HG03159 (cell line): ENCODE measurements around the gene MAPK8.

Source experiments
- ATAC-seq: cut with Tn5 transposase; IDR thresholded peaks from one replicate; pipeline ENCODE4 v1.9.1; 2021; ENCODE audit warnings: mild to moderate bottlenecking, moderate library complexity; ENCODE audit not compliant: unreplicated experiment

The MAPK8 gene

DNA sequence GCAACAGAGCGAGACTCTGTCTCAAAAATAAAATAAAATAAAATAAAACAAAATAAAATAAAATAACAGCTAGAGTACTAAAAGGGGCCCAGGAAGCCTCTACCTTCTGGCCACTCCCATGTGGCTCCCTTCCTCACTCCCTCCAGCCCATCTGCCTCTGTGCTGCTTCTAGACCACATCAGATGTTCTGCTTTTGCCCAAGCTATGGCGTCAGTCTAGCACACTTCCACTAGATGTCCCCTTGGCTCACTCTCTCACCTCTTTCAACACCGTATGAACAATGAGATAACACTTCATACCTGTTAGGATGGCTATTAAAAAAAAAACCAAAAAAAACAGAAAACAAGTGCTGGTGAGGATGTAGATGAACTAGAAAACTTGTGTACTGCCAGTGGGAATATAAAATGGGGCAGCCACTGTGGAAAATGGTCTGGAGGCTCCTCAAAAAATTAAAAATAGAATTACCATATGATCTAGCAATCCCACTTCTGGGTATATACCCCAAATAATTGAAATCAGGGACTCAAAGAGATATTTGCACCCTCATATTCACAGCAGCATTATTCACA, 166.1 kb downstream of the MAPK8 start:
- ATAC-seq: no peak

DNA sequence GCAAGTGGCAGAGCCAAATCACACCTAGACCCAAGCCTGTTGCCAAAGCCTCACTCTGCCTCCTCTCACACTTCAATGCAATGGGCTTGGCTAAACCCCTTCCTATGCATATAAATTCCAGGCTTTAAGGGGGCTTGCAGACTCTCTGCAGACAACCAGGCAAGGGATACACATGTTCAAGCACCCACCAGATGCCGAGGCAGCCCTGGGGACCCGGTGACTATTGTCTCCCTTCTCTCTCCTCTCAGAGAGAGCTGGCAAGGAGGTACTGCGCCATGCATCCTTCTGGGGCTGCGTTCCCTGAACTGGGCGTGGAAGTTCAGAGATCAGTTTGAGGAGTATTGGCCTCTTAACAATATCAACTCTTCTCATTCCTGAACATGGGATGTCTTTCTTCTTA, 167.2 kb downstream of the MAPK8 start:
- ATAC-seq: no peak

GRCh38 chr10:48474765-48475365, 168.4 kb downstream of the MAPK8 start:
- ATAC-seq: no peak

DNA sequence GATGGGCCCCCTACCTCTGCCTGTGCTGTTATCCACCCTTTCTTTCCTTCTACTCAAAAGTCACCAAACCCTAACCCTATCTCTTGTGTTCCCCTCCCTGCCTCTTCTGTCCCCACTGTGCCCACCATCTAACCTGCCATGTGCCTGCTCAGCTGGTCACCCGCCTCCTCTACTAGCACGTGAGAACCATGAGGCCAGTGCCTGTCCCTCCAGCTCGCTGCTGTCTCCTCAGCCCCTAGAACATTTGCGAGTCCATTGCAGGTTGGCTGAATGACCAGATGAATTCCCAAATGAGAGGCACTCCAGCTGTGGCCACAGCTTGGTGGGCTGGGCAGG, 169.4 kb downstream of the MAPK8 start:
- ATAC-seq: no peak

DNA sequence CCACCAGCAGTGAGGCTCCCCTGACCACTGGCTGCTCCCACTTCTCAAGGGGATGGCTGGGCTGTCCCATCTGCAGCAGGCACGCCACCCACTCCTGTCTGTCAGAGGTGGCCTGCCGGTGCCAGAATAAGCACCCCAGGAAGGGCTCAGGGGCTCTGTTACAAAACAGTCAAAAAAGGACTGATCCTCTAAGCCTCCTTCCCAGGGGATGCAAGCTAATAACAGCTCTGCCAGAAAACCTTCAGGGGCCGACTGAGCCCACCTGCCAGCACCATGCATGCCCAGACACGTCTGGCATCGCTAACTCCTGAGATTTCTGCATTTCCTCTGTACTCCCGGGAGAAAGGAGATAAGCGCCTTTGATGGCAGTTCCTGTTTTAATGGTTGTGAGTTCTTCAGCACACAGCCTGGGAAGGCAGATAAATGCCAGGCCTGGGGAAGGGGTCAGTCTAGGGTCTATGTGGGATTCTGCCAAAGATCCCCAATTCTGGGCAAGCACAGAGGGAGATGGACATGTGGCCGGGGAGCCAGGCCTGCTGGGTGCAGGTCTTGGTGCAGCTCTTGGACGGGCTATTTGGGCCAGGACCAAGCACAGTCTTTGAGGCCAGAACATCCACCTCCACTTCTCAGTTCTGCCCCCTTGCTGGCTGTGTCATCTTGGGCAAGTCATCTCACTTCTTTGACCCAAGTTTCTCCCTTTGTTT, 170.0 kb downstream of the MAPK8 start:
- no peak for ATAC-seq

DNA sequence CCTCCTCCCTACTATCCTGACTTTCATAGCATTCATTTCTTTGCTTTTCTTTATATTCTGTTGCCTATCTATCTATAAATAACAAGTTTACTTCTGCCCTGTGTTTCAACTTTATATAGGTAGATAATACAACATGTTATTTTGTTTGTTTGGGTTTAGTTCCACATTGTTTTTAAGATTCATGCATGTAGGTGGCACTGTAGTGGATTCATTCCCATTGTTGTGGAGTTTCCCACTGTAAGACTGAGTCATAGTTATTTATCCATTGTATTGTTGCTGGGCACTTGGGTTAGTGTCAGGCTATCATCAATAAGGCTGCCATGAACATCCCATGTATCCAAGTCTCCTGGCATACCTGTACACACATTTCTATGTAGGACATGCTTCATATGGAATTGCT, 170.7 kb downstream of the MAPK8 start:
- no peak for ATAC-seq

- no peak for ATAC-seq
Measured at GRCh38 chr10:48477616-48478015, 171.1 kb downstream of the MAPK8 start.

DNA sequence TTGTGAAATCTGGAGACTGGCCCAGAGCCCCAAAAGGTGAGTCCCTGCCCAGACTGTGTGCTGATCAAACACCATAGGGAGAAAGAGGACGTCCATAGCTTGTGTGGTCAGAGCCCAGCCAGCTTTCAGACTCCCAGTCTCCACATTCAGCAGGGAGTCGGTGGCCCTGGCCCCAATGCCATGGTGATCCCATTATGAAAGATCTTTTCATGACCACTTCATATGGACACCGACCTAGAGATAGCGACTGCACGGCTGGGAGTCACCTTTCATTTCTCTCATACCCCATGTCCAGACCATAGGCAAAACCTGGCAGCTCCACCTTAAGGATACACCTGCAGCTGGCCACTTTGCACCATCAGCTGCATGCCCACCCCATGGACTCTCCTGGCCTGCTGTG, 172.0 kb downstream of the MAPK8 start:
- ATAC-seq: no peak

DNA sequence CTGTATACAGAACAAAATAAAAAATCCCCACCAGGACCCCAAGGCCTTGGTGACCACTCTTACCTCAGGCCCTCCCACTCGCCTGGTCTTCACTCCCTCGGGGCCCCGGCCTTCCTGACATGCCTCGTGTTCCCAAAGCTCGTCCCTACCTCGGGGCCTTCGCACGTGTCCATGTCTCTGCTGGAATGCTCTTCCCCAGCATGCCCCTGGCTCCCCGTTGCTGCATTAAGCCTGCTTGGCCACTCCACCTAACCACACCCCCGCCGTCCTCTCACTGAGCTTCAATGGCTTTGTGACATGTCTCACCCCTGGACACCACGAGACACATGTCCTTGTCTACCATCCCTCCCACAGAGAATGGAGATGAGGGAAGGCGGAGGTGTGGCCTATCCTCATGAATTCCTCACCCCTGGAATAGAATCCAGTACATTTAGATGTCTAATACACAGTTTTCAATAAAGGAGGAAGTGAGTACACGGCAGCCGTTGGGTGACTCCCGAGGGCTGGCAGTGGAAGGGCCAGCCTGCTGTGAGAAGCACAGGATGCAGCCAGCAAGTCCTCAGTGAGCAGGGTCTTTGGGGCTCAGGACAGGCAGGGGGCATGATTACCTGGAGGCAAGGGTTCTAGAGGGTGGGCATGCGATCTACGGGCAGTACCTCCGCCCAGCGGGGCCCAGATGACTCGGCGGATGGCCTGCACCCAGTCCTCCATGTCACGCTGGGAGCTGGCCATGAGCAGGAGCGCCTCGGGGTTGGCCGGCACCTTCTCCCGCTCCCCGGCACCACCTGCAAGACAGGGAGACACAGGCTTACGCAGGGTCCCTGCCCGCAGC, 172.7 kb downstream of the MAPK8 start:
- no peak for ATAC-seq

- no peak for ATAC-seq
Measured at GRCh38 chr10:48480397-48481374, 174.2 kb downstream of the MAPK8 start.

DNA sequence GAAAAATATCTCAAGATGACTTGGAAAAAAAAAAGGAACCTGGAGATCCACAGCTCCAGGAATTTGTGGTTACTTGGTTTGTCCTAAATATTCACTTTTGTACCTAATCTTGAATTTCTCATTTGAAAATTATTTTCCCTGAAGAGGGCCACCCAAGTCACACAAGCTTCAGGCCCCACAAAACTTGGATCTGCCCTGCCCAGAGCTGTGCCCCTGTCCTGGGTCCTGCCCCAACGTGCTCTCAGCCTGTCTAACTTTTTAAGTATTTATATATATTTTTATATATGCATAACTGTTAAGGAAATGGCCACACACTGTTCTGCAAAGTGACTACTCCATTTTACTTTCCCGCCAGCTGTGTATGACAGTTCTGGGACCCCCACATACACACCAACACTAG, 174.9 kb downstream of the MAPK8 start:
- ATAC-seq: no peak

GRCh38 chr10:48482207-48482606, 175.7 kb downstream of the MAPK8 start:
- no peak for ATAC-seq

DNA sequence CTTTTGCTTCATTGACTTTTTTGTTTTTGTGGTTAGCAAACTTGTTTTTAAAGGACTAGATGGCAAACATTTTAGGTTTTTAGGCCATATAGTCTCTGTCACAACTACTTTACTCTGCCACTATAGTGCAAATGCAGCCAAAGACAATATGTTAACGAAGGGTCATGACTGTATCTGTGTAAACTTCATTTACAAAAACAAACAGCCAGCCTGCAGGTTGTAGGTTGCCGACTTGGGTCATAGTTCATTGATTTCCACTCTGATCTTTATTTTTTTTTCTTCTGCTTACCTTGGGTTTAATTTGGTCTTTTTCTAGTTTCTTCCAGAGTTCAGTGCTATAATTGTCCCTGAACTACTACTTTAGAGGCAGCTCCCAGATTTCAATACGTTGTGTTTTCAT, 178.4 kb downstream of the MAPK8 start:
- no peak for ATAC-seq

DNA sequence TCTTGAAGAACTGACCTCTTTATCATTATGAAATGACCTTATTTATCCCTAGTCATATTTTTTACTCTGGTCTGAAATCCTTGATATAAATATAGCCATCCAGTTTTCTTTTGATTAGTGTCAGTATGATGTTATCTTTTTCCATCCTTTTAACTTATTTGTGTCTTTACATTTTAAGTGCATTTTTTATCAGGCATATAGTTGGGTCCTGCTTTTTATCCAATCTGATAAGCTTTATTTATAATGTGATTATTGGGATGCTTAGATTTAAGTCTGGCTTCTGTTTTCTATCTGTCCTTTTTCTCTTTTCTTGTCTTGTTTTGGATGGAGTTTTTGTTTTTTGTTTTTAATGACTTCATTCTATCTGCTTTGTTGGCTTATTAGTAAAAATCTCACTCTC, 179.2 kb downstream of the MAPK8 start:
- ATAC-seq: no peak

- no peak for ATAC-seq
Measured at GRCh38 chr10:48487244-48487643, 180.8 kb downstream of the MAPK8 start.
